Stimulated activated CD8-positive, alpha-beta memory T cell treated with anti-CD3 and anti-CD28 coated beads, Interleukin-15, amount 100 ng/mL, for 48 hours (primary cell): ENCODE measurements around the gene CHCHD6.

Experiments used
- DNase-seq, 2 donors: peaks; one replicate each; pipeline ENCODE4 v3.0.0-alpha.2; 2020; ENCODE audit warnings: low read depth in 2 of 2

The CHCHD6 gene

DNA sequence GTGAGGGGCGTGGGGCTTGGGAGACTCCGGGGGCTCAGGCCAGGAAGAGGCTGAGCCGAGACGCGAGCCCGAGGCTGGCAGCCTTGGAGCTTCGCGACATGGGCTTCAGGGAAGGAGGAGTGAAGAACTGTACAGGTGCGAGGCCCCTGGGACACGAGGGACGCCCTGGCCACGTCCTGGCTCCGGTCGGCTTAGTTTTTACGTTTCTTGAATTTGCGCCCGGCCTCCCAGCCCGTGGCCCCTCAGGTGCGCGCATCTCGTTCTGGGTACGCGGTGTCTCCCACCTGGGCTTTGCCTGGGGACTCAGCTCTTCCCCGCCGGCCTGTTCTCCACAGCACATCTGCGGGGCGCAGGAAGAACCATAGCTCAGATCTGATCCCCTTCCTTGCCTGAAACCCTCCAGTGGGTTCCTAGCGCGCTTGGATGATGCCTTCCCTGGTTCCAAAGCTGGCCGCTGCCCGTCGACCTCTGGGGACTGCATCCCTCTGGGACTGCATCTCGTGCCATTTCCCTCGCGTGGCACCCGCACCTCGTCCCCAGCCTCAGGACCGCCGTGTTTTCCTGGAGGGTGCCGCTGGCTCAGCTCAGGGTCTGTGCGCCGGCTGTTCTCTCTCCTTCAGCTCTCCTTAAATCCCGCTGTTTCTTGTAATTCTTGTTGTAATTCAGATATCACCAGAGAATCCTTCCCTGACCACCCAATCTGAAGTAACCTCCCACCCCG lies 614 bp downstream of the CHCHD6 start:
- no peak for DNase-seq

DNA sequence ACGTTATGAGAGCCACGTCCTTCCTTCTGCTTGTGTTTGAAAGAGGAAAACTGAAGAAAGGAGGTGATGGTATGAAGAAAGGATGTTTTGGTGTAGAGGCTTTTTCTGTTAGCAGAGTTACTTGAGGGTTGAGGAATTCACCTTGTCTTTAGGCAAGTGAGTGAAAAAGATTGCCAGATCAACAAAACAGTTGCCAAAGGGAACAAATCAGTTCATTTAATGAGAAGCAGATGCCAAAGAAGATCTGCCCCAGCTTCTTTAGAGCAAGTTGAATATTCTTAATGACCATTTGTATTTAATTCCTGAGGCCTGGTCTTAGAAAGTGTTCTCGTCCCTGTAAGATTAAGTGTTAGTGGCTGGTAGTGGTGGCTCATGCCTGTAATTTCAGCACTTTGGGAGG lies 2.6 kb downstream of the CHCHD6 start:
- DNase-seq, result no peak

DNA sequence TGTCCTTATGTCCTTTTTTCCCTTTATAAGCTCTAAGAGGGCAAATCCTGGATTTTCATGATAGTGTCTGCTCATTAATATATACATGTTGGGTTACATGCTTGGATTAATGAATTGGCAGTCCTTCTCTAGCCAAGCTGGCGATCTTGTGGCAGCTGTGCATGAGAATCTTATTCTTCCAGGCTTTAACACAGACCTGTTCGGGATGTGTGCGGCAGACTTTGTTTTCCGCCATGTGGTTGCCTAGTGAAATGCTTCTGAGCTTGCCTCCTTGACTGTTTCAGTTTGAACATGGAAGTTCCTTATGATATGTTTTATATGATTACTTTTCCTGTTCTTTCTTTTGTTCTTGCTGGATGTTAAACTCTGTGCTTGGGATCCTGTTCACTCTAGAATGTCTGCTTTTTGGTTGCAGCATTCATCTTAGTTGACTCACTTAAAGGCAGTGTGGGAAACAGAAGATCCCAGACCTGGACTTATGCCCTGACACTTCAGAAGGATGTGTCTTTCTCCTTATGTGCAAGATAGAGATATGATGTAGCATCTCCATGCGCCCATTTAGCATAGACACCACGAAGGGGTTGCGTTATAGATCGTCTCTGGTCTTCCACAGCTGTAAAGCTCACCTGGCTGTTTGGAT lies 7.2 kb downstream of the CHCHD6 start:
- no peak for DNase-seq

DNA sequence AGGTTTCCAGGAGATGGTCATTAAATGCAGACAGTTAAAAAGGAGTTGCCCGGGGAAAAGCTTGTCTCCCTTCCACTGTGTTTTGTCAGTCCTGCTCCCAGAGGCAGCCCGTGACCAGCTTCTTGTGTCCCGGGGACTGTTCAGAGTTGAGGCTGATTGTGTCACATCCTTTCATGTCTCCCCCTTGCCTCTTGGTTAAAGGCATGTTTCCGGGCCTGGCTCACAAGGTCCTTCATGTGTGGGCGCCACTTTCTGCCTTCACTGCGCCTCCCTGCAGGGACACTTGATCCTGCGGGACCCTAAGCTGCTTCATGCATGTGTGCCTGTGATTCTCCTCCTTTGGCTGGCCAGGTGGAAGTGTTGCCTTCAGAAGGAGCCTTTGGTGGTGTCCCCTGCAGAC lies 9.2 kb downstream of the CHCHD6 start:
- DNase-seq, result no peak

GRCh38 chr3:126714276-126714900 lies 10.3 kb downstream of the CHCHD6 start:
- no peak for DNase-seq

- DNase-seq, result no peak
Measured at GRCh38 chr3:126714921-126715320, 10.9 kb downstream of the CHCHD6 start.

GRCh38 chr3:126715432-126715831 lies 11.4 kb downstream of the CHCHD6 start:
- no peak for DNase-seq

GRCh38 chr3:126716057-126716456 lies 12.0 kb downstream of the CHCHD6 start:
- no peak for DNase-seq

DNA sequence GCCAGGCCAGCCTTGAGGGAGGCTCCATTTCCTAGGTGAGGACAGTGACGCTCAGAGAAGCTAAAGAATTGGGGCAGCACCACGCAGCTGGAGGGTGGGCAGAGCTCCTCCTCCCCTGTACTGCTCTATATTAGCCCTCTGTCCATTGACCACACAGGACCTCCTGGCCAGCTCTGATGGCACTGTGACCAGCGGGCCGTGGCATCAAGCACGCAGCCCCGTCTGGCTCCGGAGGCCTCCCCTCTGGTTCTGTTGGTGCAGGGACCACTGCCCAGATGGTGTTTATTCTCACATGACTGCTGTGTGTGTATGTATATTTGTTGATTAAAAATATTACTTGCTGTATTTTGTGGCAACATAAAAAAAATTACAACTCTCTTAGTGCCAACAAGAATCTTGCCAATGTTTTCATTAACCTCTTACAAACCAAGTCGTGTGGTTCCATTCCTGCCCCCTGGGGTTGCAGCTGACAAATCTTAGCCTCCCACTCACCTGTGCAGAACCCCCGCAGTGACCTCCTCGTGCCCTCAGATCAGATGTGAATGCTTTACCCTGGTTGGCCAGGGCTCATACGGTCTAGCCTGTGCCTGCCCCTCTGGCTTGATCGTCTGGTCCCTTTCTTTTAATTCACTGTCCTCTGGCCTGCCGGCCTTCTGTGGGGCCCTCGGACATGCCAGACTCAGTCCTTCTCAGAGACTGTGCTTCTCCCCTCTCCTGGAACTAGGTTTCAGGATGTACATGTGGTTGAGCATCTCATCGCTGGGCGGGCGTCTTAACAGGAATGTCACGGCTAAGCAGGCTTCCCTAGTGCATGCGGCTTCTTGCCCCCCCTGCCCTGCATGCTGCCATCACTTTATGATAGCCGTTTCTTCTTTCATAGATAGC lies 14.8 kb downstream of the CHCHD6 start:
- no peak for DNase-seq

DNA sequence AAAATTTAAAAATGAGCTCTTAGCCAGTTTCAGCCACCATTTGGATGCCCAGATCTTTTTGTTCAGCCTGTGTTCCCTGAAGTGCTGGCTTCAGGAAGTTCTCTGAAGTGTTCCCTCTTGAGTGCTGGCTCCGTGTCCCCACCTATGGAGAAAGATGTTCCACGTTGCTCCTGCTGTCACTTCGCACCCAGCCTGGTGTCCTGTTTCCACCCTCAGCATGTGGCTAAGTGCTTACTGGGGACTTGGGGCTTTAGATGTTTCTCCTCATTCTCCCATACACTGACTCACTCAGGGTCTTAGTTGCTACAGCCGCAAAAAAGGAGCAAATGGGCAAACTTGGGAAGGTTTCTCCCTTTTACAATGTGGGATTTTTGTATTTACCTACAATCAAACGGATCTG lies 16.6 kb downstream of the CHCHD6 start:
- DNase-seq, result no peak

DNA sequence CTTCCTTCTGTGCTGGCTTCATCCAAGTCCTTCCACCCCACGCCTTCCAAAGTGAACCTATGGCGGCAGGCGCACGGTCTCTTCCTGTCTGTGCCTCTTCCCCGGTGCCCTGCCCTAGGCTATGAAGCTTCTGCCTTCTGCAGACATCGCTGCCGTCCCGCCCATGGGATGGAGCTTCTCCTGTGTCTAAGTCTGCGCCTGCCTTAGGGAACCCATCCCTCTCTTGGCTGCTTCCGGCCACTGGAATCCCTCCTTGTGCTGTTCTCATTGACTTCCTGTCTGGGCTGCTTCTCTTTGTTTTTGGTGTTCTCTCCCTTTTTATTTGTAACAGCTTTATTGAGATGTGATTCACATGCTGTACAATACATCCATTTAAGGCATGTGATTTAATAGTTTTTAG lies 17.2 kb downstream of the CHCHD6 start:
- no peak for DNase-seq

DNA sequence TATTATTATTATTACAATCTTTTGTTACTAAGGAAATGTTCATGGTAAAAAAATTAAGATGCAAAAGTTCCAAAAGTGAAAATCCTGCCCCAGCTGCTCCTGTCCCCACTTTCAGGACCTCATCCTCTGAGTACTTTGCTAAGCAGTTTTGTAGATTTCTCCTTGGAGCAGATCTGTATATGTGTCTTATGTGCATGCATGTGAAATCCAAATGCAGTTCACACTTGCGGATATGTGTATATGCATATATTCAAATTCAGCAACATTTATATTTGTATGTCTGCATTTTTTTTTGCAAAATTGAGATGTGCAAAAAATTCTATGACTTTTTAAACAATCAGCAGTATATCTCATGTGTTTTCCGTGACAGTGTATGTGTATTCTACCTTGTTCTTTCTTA lies 19.2 kb downstream of the CHCHD6 start:
- no peak for DNase-seq

GRCh38 chr3:126723801-126724200 lies 19.8 kb downstream of the CHCHD6 start:
- DNase-seq, result no peak

- DNase-seq, result no peak
Measured at GRCh38 chr3:126728680-126729079, 24.6 kb downstream of the CHCHD6 start.

DNA sequence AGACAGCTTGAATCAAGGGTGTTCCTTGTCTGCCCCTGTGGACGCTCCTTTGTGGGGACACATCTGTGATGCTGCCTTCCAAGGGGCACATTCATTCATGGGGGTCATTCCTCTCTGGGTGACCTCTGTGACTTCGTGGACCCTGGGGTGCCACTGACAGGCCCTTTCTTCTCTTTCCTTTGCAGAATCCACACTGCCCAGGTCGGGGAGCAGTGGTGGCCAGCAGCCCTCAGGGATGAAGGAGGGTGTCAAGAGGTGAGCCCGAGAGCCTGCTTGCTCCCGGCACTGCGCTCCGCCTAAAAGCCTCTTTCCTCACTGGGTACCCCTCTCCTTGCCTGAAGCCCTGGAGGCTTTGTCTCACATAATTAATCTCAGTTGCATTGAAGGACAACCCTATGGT lies 26.3 kb downstream of the CHCHD6 start:
- DNase-seq, result no peak

GRCh38 chr3:126731044-126731443 lies 27.0 kb downstream of the CHCHD6 start:
- no peak for DNase-seq

- DNase-seq, result no peak
Measured at GRCh38 chr3:126732281-126733060, 28.4 kb downstream of the CHCHD6 start.

- DNase-seq, result no peak
Measured at GRCh38 chr3:126733061-126733430, 29.0 kb downstream of the CHCHD6 start.

GRCh38 chr3:126734106-126734723 lies 30.2 kb downstream of the CHCHD6 start:
- DNase-seq, result no peak

- DNase-seq, result no peak
Measured at GRCh38 chr3:126737527-126737926, 33.5 kb downstream of the CHCHD6 start.

DNA sequence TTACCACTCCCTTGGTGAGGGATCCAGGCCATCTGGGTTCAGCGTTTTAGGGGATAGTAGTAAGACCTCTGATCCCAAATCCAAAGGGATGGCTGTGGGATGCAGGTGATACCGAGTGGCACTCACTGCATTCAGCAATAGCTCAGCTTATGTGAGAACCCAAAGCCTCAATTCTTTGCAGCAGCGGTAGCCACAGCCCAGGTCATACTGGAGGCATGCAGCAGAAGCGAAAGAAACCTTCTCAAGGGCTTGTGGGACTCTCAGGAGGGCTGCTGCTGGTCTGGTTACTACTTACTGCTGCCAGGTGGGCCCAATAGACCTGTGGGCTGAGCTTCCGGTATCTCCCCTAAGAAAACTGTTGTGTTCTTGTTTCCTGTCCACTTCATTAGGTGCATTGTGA lies 38.0 kb downstream of the CHCHD6 start:
- no peak for DNase-seq
